Neural cell (in vitro differentiated cells): ENCODE data around the gene G6PC3.

ENCODE experiments used
- CTCF ChIP-seq: fragments of 450-650 bp; IDR thresholded peaks from 2 replicates; pipeline ENCODE4 v1.5.1; 2014; ENCODE audit warnings: antibody characterized with exemption, mild to moderate bottlenecking, moderate library complexity; ENCODE audit not compliant: poor library complexity, severe bottlenecking
- EP300 ChIP-seq: fragments of 450-650 bp; conservative IDR thresholded peaks from 2 replicates; pipeline ENCODE4 v1.6.1; 2014; ENCODE audit warnings: antibody characterized with exemption, mild to moderate bottlenecking, moderate library complexity; ENCODE audit not compliant: poor library complexity, severe bottlenecking
- EZH2 ChIP-seq: fragments of 200-600, 300-800 bp; shearing (Covaris generic), sonication (generic); IDR thresholded peaks from 2 replicates; pipeline ENCODE4 v1.6.1; 2014; ENCODE audit warnings: antibody characterized with exemption, low read length, borderline replicate concordance, mild to moderate bottlenecking; ENCODE audit not compliant: insufficient read depth, poor library complexity, severe bottlenecking
- MXI1 ChIP-seq: fragments of 450-650 bp; conservative IDR thresholded peaks from 2 replicates; pipeline ENCODE4 v1.6.1; 2014; ENCODE audit warnings: antibody characterized with exemption, mild to moderate bottlenecking; ENCODE audit not compliant: poor library complexity, severe bottlenecking
- POLR2AphosphoS5 ChIP-seq: IDR thresholded peaks from 2 replicates; pipeline ENCODE4 v1.6.1; 2012
- RAD21 ChIP-seq: fragments of 450-650 bp; conservative IDR thresholded peaks from 2 replicates; pipeline ENCODE4 v1.6.1; 2014; ENCODE audit warnings: antibody characterized with exemption, mild to moderate bottlenecking, moderate library complexity
- REST ChIP-seq: IDR thresholded peaks from 2 replicates; pipeline ENCODE4 v1.6.1; 2012; ENCODE audit warnings: borderline replicate concordance
- TAF1 ChIP-seq: IDR thresholded peaks from 2 replicates; pipeline ENCODE4 v1.6.1; 2012; ENCODE audit warnings: low read depth

GRCh38 chr17:44117351-44117750 is 46.8 kb downstream of the G6PC3 start:
- TF ChIP-seq TAF1 (no peak), CTCF (no peak), EP300 (no peak), REST (no peak), MXI1 (no peak), POLR2AphosphoS5 (no peak), EZH2 (no peak), RAD21 (no peak)
